HG03108 (cell line): Measurements from ENCODE around the gene RHBDF1.

Source experiments
- ATAC-seq: cut with Tn5 transposase; IDR thresholded peaks from one replicate; pipeline ENCODE4 v1.9.1; 2021; ENCODE audit warnings: moderate library complexity; ENCODE audit not compliant: unreplicated experiment

Gene RHBDF1

DNA sequence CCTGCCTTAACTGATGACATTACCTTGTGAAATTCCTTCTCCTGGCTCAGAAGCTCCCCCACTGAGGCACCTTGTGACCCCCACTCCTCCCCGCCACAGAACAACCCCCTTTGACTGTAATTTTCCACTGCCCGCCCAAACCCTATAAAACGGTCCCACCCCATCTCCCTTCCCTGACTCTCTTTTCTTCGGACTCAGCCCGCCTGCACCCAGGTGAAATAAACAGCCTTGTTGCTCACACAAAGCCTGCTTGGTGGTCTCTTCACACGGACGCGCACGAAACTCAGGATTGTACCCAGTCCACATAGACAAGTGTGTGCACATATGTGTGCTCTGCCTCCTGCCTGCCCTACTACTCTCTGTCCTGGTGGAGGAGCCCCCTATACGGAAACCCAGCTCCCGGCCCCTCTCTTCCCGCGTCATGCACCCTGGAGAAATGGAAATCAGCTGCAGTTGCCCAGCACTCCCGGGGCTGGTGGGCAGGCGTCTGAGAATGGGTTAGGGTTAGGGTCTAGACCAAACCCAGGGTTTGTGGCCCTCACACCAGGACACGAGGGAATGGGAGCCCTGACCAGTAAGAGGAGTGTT, 2.4 kb upstream of the RHBDF1 start:
- ATAC-seq, result no peak

DNA sequence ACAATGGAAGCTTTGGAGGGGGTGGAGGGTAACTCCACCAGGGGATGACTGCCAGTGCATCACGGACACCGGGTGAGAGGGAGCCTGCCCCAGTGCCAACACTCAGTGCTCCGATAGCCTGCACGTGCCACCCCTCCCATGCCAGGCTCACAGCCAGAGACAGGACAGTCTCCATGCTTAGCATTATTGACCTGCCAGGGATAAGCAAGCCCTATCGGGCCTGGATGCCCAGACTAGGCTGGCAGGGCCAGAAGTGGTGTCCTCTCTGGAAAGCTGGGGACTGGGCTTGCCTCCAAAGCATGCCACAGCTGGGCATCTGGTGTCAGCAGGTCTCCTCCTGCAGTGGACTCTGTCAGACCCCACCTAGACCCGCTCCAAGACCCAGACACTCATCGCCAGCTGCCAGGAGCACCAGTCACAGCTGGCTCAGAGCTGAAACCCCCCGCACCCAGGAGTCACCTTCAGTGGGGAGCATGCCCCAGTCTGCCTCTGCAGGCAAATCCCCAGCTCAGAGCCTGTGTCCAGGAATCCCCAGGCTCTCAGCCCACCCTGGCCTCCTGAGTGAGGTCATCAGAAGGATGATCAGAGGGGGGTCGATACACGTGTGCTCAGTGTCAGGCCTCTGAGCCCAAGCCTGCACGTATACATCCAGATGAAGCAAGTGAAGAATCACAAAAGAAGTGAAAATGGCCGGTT, 1.8 kb upstream of the RHBDF1 start:
- ATAC-seq, result no peak

DNA sequence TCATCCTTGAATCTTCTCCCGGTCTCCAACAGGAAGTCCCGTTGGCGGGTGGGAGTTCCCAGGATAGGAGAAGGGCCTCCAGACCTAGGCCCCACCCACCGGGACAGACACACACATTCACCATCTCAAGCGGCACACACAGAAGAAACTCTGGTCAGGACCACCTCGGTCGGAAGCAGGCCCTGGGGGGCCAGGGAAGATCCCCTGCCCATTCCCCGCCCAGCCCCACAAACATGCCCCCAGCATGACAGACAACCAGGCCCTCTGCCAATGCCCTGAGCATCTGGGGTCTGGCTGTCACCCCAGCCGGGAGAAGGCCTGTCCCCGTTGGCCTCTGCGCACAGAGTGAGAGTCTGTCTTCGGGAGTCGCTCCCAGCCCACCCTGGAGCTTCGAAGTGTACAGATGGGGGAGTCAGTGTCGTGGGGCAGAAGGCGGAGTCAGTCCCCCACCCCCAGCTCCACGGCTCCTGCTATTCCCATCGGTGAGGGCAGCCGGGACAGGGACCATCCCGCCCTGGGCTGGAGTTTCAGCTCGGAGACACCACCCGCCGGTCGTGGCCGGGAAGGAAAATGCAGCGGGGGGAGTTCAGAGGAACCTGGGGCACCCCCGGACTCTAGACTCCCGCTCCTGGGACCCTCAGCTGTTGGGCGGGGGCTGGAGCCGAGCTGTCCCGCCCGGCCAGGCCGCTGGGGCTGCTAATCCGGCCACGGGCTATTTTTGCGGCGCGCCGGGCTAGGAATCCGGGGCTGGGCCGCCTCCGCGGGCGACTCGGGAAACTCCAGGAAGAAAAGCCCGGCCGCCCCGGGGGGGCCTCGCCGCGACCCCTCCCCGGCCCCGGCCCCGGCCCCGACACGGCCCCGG, 660 bp downstream of the RHBDF1 start:
- ATAC-seq, result no peak

DNA sequence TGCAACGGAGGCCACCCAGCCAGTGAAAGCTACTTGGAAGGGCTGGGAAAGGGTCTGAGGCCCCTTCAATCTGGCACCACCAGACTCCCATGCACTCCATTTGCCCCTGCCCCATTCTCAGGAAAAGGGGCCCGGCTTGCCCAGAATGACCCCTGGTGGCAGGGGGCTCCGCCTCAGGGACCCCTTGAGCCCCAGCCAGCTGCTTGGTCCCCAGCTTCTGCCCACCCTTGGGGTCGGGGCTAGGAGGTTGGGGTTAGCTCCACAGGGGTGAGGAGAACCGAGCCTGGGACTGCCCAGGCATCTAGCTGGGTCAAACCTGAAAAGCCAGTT, 1.3 kb downstream of the RHBDF1 start:
- no peak for ATAC-seq

DNA sequence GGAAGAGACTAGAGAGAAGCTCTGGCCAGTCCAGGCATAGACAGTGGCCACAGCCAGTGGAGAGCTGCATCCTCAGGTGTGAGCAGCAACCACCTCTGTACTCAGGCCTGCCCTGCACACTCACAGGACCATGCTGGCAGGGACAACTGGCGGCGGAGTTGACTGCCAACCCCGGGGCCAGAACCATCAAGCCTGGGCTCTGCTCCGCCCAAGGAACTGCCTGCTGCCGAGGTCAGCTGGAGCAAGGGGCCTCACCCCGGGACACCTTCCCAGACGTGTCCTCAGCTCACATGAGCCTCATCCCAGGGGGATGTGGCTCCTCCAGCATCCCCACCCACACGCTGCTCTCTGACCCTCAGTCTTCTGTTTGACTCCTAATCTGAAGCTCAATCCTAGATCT, 3.2 kb downstream of the RHBDF1 start:
- no peak for ATAC-seq

DNA sequence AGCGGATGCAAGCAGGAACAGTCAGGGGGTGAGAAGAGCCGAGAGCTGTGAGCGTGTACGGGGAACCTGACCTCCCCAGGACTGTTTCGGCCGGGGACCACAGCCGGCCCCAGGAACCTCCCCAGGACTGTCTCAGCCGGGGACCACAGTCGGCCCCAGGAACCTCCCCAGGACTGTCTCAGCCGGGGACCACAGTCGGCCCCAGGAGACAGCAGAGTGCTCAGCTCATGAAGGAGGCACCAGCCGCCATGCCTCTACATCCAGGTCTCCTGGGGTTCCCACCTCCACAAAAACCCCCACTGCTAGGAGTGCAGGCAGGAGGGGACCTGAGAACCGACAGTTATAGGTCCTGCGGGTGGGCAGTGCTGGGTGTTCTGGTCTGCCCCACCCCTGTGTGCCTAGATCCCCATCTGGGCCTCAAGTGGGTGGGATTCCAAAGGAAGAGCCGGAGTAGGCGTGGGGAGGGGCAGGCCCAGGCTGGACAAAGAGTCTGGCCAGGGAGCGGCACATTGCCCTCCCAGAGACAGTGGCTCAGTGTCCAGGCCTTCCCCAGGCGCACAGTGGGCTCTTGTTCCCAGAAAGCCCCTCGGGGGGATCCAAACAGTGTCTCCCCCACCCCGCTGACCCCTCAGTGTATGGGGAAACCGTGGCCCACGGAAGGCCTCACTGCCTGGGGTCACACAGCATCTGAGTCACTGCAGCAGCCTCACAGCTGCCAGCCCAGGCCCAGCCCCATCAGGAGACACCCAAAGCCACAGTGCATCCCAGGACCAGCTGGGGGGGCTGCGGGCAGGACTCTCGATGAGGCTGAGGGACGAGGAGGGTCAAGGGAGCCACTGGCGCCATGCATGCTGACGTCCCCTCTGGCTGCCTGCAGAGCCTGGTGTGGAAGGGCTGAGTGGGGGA, 4.3 kb downstream of the RHBDF1 start:
- ATAC-seq, result no peak

DNA sequence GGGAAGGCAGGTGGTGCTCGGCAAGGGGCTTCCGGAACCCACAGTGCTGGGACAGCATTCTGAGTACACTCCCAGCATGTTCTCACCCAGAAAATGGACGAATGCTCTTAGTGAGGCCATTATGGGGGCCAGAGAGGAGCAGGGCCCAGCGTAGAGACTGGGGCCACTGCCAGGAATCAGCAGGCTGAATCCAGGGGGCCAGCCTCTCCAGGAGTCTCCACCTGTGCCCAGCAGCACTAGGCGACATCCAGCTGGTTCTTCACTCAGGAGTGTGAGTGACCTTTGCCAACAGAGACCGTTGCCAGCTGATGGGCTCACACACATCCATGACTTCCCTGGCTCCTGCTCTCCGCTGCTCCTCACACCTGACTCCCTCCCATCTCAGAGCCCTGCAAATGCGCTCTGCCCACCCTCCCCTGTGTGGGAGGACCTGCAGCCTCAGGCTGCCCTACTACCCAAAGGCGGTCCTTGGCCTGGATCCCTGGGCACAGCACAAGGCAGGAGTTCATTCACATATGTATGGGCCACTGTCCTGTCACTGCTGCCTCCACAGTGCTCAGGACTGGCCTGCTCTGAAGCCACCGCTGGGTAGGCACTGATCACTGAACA, 5.1 kb downstream of the RHBDF1 start:
- ATAC-seq, result no peak

DNA sequence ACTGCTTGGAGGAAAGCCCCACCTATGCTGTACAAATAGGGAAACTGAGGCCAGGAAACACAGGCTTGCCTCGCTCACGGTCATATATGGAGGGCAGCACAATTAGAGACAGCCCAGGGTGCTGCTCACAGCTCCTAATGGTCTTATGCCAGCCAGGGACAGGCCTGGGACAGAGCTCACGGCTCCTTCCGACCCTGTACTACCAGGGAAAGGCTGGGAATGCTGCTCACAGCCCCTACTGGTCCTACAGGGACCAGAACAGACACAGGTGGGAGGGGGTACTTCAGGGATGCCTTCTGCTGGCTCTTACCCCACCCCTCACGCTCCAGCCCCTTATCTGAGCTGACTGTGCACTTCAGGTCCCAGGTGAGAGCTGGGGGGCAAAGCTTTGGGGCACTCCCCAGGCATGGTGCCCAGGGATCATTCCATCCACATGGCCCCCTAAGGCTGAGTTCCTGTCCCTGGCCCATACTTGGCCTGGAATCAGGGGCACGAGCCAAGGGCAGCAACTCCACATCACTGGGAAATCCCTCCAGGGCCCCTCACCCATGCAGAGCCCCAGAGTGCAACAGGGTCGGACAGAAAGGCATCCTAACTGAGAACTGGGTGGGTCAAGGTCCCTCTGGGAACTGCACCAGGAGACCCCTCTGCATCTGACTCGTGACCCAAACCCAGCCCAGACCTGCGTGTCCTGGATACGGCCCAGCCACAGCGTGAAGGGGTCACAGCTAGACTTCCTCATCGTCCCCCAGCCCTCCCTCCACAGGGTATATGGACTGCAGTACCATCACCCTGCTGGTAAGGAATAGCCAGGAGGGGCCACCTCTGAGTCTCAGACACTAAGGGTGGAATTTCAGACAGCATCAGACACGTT, 5.9 kb downstream of the RHBDF1 start:
- ATAC-seq, result no peak

DNA sequence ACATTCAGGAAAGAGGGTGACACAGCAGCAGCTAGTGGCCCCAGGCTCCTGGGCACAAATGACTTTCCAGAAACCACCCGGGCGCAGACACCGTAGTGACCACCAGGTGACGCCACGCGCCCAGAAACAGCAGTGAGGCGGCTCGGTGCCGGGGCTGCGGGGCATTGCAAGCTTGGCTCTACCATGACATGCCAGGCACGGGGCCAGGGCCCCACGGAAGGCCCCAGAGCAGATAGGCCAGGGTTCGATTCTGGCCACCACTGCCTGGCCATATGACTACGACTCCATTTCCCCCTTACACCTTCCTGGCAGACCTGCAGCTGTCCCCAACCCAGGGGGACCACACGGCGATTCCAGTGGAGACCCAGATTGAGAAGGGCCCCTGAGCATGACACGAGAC, 6.7 kb downstream of the RHBDF1 start:
- no peak for ATAC-seq

DNA sequence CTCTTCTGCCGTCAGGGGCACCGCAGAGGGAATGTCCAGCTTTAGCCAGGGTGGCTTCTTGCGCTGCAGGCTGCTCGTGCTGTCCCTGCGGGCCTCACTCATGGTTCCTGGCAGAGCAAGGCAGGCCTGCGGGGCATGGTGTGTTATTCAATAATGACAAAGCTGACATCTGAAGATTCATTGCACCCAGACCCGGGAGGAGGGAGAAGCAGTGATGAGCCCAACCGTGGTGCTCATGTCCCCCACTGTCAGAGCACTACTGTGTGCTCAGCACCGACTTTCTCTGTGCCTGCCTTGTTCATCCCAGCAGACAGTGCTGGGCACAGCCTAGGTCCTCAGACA, 7.5 kb downstream of the RHBDF1 start:
- no peak for ATAC-seq

DNA sequence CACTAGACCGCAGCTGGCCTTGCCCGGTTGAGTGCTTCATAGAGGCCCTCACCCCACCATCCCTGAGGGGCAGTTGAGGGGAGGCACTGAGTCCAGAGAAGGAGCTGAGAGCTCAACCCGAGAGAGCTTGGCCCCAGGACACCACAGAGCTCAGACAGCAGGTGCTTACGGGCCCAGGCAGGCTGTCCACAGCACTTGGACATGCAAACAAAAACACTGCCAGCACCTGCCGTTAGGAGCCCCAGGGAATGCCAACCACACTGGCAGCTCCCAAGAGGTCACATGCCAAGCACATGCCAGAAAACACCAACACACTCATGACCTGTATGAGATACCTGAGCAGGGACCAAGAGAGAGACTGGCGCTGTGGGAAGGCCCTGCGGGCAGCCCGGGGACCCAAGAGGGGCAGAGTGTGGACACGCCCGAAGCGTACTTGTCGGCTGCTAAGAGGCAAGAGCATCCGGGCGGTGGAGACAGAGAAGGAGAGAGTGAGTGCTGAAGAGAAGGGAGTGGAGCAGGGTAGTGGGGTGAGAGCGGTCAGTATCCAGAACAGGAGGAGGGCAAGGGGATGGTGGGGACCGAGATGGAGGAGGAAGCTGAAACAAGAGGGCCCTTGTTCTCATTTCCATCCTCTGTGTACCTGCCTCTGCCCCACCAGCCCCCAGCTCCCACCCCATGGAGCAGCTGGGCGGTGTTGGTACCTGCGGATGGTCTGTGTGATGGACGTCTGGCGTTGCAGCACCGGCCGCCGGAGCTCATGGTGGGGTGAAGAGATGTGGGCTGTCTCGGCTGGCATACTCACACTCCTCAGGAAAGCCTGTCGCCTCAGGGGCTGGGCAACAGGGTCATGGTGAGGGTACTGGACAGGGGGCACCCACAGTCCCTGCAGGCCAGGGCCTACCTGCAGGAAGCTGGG, 8.2 kb downstream of the RHBDF1 start:
- no peak for ATAC-seq

DNA sequence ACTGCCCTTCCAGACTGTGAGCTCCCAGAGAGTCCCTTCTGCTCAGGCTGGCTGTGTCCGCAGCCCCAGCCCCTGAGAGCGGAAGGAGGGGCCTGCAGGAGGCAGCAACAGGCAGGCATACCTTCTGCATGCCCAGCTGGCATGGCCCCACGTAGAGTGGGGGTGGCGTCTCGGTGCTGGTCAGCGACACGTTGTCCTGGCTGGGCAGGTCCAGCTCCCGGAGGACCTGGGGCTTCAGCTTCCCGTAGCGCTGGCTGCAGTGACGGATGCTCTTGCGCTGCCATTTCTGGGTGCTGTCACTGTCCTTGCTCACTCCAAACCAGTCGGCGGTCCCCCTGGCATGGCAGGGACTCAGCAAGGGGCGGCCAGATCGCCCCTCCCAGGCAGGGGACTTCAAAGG, 9.0 kb downstream of the RHBDF1 start:
- no peak for ATAC-seq

DNA sequence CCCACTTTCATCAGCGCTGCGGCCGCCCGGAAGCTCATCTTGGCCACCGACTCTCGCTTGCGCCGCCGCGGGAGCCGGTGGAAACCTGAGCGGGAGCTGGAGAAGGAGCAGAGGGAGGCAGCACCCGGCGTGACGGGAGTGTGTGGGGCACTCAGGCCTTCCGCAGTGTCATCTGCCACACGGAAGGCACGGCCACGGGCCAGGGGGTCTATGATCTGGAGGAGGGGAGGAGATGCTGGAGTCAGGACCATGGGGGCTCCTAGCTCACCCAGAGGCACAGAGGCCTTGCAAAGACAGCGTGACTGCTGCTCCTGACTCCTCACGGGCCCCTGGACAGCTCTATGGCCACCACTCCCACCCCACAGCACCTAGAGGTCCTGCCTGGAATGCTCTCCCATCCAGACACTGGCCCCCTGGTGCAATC, 9.5 kb downstream of the RHBDF1 start:
- no peak for ATAC-seq

DNA sequence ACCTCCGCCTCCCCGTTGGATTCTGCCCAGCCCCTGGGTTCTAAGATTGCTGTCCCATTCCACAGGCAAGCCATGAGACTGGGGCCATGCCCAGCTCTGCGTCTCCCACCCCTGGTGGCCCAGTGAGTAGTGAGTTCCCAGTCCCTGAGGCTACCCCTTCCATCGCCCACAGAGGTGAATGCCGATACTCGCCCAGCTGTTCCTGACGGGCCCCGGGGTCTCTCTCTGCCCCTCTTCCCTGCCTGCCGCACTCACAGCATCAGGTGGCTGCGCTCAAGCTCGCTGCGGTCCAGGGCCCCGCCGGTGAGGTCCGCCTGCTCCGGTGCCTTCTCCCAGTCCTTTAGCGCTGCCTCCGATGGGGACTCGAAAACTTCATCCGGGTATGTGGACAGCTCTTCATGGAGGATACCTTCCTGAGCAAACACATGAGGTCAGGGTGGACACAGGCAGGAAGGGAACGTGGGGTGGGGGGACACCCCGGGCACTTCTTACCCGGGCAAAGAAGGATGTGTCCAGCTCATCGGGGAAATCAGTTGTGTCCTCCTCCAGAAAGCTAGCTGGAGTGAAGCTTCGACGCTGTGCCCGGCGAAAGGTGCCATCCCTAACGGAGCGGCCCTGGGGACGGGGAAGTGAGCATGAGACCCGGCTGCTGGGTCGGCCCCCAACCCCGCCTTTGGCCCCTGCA, 10.0 kb downstream of the RHBDF1 start:
- no peak for ATAC-seq

DNA sequence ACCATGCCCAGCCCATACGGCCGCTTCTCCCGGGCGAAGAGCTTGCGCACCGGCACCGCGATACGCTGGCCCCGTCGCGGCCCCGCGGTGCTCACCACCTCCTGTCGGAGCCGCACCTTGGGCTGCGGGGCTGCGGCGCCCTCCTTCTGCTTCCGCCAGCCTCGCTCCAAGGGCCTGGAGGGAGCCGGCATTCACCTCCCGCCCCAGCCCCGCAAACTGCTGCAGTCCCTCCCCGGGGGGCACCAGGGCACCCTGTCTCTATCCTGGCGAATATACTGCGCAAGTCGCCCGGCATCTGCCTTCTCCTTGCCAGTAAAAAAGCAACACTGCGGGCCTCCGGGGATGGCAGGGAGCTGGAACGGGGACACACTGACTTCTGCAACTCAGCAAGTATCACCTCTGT, 10.6 kb downstream of the RHBDF1 start:
- ATAC-seq, result no peak

DNA sequence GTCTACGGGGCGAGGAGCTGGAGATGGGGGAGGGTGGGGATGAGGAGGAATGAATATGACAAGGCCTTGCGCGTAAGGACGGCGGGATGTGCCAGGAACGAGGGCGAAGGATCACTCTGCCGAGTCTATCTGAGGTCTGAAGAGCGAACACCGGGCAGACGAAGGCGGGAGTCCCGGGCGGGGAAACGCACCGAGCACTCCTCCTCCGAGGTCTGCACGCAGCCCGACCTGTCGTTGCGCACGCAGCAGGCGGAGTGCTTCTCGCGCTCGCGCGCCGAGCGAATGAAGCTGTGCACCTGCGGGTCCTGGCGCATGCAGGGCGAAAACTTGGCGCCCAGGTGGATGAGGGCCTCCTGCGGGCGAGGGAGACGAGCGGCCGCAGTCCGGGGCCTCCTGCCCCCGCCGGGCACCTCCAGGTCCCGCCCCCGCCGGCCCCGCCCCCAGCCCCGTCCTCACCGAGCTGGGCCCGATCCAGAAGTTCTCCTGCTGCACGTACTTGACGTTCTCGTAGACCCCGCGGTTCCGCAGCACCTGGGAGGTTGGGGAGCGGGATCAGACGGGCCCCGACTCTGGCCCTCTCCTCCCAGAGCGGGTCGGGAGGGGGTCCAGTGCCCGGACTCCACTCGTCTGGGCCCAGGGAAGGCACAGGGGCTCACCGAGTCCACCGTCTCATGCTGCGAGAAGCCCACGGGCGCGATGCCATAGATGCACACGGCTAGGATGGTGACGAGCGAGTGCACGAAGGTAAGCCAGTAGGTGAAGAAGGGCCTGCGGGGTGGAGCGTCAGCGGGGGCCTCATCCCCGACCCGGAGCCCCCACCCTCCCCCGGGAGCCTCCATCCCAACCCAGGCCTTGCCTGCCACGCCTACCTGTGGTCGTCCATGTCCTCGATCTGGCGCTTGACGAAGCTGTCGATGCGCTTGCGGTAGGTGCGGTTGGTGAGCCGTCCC, 11.2 kb downstream of the RHBDF1 start:
- no peak for ATAC-seq

DNA sequence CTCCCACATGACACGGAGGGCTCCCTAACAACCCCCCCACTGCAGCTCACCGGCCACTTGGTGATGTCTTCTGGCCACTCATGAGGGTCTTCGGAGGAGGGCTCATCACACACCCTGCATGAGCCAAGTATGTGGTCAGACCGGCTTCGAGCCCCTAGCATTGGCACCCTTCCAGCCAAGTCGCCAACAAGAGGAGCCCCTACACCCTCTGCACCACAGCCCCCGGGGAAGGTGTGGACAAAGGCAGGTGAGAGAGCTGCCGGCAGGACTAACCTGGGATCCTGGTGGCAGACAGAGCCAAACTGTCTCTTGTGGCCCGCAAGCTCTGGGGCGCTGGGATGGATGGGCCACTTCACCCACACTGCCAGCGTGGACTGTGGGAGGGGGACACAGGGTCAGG, 12.3 kb downstream of the RHBDF1 start:
- ATAC-seq, result no peak
